A673 (cell line): ENCODE measurements around the gene SRPRB.

ENCODE experiments used
- CTCF ChIP-seq: fragments of 300-800, 200-600 bp; sonication (generic); conservative IDR thresholded peaks from 2 replicates; pipeline ENCODE4 v1.5.1; 2017; ENCODE audit warnings: low read depth, mild to moderate bottlenecking, antibody characterized with exemption, low read length, moderate library complexity, mixed read lengths
- EZH2 ChIP-seq: fragments of 200-600 bp; sonication (generic); IDR thresholded peaks from 2 replicates; pipeline ENCODE4 v1.6.1; 2017; ENCODE audit warnings: borderline replicate concordance, low read depth, mild to moderate bottlenecking, mixed read lengths, antibody characterized with exemption, low read length; ENCODE audit not compliant: poor library complexity, severe bottlenecking

DNA sequence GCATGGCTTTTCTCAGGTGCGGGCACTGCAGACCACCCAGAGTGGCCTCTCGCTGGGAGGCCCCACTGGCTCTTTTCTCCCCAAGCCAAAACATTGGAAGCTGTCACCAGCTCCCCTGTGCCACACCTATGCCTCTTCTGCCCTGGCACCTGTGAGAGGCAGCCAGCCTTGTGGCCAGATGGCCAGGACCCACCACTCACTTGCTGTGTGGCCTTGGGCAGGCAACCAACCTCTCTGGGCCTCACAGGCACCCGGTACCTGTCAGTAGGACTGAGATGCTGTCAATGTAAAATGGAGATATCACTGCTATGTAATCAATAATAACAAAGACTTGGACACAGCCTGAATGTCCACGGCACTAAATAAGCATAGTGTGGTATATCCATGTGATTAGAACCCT is 36.5 kb downstream of the SRPRB start:
- TF ChIP-seq CTCF (no peak), EZH2 (no peak)
